ENCODE data around the gene C1orf35. TPM values are rescaled to one million over a fixed set of nuclear protein-coding genes. Genes with fewer than 3 reads are reported as not detected.
A peak's percentile ranks its signal among the peaks of the same experiment; 100 is the strongest.

Gene C1orf35
- total and polyA plus RNA-seq, 12 donors = 5.0 to 42.0 (median 15.7) TPM

DNA sequence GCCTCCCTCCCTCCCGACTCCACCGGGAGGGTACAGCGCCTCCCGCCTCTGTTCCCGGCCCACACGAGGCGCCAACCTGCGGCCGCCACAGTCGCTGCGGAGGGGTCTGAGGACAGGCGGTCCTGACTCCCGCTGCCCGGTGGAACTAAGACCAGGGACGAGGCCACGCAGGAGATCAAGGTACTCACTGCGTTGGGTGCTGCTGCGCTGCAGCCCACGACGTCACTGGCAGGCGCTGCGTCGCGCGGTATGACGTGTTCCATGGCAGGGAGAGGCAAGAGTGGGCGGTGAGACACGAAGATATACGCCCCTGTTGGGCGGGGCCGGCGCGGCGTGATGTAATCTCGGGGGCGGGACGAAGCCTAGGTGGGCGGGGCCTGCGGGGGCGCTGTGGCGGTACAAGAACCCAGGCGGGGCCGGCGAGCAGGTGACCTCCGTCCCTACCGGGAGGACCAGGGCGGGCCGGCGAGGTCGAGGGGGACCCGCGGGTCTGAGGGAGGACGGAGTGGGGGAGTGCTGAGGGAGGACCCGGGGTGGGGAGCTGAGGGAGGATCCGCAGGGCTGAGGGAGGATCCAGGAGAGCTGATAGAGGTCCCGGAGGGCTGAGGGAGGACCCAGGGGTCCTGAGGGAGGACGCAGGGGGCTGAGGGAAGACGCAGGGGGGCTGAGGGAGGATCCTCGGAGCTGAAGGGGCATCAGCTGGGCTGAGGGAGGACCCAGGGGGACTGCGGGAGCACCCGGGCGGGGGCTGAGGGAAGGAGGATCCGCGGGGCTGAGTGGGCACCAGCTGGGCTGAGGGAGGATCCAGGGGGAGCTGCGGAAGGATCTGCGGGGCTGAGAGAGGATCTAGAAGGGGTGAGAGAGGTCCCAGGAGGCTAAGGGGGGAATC lies 6.2 kb upstream of the C1orf35 start, which contains the start of gene MRPL55:
MRPL55 (minus strand) TSS at position 227 of the 889 bp plus-strand sequence. CDS start 1,039 bp downstream, outside the sequence.
- DNase-seq = peak; percentile 95 to 99 (median 98)
- H3K4me1 ChIP-seq (replicated peaks in 1 of 2) = peaks cover 8 to 22% of the 10 kb centered on the region in 2 donors
- H3K27me3 ChIP-seq = no peaks in the 10 kb centered on the region
- intact Hi-C loops (cut with DNase I) = no loop called here
- H3K9me3 ChIP-seq (replicated peaks in 1 of 3) = no peaks in the 10 kb centered on the region
- TF ChIP-seq, protein P1, sequence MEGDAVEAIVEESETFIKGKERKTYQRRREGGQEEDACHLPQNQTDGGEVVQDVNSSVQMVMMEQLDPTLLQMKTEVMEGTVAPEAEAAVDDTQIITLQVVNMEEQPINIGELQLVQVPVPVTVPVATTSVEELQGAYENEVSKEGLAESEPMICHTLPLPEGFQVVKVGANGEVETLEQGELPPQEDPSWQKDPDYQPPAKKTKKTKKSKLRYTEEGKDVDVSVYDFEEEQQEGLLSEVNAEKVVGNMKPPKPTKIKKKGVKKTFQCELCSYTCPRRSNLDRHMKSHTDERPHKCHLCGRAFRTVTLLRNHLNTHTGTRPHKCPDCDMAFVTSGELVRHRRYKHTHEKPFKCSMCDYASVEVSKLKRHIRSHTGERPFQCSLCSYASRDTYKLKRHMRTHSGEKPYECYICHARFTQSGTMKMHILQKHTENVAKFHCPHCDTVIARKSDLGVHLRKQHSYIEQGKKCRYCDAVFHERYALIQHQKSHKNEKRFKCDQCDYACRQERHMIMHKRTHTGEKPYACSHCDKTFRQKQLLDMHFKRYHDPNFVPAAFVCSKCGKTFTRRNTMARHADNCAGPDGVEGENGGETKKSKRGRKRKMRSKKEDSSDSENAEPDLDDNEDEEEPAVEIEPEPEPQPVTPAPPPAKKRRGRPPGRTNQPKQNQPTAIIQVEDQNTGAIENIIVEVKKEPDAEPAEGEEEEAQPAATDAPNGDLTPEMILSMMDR (IDR thresholded peaks at IDR 0.05) = no peak
- peak; percentile 73 to 97 for TF ChIP-seq POLR2A (IDR thresholded peaks at IDR 0.05)
- peak within 1 kb of the TSS; percentile 67 to 100 (median 90) for H3K4me3 ChIP-seq
- peak within 1 kb of the TSS; percentile 26 to 94 (median 90) for H3K27ac ChIP-seq
- peaks cover 0 to 23% of the 10 kb centered on the region in 2 donors for H3K36me3 ChIP-seq (replicated peaks in 1 of 2)
- WGBS, 4 donors = 1 to 2% (median 1%) methylated on average over 25 to 66 of the region's 66 CpGs

DNA sequence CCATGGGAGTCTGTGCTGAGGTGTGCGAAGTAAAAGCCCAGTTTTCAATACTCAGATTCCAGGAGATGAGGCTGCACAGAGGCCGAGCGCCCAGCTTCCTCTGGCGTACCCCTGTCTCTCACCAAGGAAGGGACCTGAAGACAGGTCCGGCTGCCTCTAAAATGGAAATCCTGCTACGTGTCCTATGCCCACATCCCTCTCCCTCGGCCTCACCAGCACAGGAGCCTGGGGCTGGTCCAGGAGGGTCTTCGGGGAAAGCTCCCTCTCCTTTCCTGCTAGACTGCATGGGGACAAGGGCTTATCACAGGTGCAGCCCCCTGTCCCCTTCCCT lies 5.6 kb upstream of the C1orf35 start:
- no peaks in the 10 kb centered on the region for H3K27me3 ChIP-seq
- H3K36me3 ChIP-seq (replicated peaks in 1 of 2) = peaks cover 0 to 23% of the 10 kb centered on the region in 2 donors
- H3K27ac ChIP-seq = peak overlapping the region; percentile 26 to 94 (median 90)
- peaks cover 8 to 25% of the 10 kb centered on the region in 2 donors for H3K4me1 ChIP-seq (replicated peaks in 1 of 2)
- intact Hi-C loops (cut with DNase I) = no loop called here
- no peak for TF ChIP-seq POLR2A (IDR thresholded peaks at IDR 0.05)
- TF ChIP-seq, protein P1 (IDR thresholded peaks at IDR 0.05) = no peak
- WGBS, 4 donors = 2 to 7% (median 3%) methylated on average over 8 of the region's 8 CpGs
- H3K4me3 ChIP-seq = peak overlapping the region; percentile 65 to 100 (median 90)
- DNase-seq = no peak
- H3K9me3 ChIP-seq (replicated peaks in 1 of 3) = no peaks in the 10 kb centered on the region

DNA sequence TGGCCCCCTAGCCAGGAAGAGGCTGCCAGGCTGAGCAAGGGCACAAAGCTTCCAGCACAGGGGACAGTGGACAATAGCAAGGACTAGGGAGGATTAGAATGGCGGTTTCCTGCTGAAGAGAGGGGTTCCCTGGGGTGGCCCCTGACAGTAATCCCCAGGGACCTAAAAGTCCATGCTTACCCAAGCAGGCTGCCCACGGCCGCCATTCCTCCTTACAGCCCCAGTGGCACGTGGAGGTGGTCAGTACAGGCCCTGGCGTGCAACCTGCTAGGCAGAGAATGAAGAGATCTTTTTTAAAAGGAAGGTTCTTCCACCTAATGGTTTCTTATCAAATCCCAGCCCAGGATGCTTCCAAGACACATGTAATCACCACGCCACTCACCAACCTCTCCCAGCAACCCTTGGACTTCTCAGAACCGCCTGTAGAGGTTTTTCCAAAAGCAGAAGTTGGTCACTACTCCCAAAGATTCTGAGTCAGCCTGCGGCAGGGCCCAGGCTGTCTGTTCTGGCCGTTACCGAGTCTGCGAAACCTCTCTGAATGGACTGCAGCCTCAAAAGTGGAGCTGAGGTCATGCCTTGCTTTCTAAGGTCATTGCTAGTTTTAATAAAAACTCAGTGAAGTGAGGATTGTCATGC lies 5.0 kb upstream of the C1orf35 start:
- peaks cover 0 to 23% of the 10 kb centered on the region in 2 donors for H3K36me3 ChIP-seq (replicated peaks in 1 of 2)
- WGBS, 4 donors = 58 to 77% (median 64%) methylated on average over 9 to 11 of the region's 11 CpGs
- TF ChIP-seq POLR2A (IDR thresholded peaks at IDR 0.05) = peak in 1 of 2 donors; percentile 3
- TF ChIP-seq, protein P1 (IDR thresholded peaks at IDR 0.05) = no peak
- no peaks in the 10 kb centered on the region for H3K9me3 ChIP-seq (replicated peaks in 1 of 3)
- DNase-seq = peak in 1 of 7 donors; percentile 22
- peak overlapping the region in 4 of 5 donors; percentile 81 to 94 (median 91) for H3K27ac ChIP-seq
- H3K4me3 ChIP-seq = peak overlapping the region in 2 of 4 donors; percentile 84 to 97
- no peaks in the 10 kb centered on the region for H3K27me3 ChIP-seq
- intact Hi-C loops (cut with DNase I) = no loop called here
- peaks cover 8 to 28% of the 10 kb centered on the region in 2 donors for H3K4me1 ChIP-seq (replicated peaks in 1 of 2)

DNA sequence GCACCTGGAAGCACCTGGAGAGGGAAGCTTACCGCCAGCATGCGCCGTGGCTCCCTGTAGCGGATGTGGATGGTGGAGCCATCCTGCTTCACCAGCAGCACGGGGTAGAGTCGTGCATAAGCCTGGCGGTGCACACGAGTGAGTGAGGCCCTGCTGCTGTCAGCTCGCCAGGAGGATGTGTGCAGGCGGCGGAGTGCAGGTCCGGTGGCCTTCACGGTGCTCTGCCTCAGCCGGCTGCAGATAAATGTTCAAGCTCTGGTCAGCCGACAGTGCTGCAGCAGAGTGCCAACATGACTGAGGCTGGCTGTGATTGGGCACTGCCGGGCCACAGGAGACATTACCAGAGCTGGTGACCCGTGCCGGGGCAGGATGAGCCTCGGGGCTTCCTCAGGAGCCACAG lies 4.5 kb upstream of the C1orf35 start:
- Histone ChIP-seq H3K4me3 (no peak overlapping the region), H3K27me3 (no peaks in the 10 kb centered on the region), H3K27ac (peak overlapping the region in 2 of 5 donors; percentile 92 to 94), H3K4me1 (replicated peaks in 1 of 2) (peaks cover 8 to 28% of the 10 kb centered on the region in 2 donors), H3K36me3 (replicated peaks in 1 of 2) (peaks cover 0 to 23% of the 10 kb centered on the region in 2 donors), H3K9me3 (replicated peaks in 1 of 3) (no peaks in the 10 kb centered on the region)
- intact Hi-C loops (cut with DNase I) = no loop called here
- TF ChIP-seq POLR2A (IDR thresholded peaks at IDR 0.05) = peak in 1 of 2 donors; percentile 30
- TF ChIP-seq, protein P1 (IDR thresholded peaks at IDR 0.05) = no peak
- 75 to 85% (median 76%) methylated on average over 11 to 19 of the region's 19 CpGs for WGBS, 4 donors
- DNase-seq = peak in 6 of 7 donors; percentile 33 to 67 (median 54)

Data from adrenal gland (tissue), 12 donors.